COLO668 (cell line): Measurements from ENCODE around the gene F13A1.

Source experiments
- DNase-seq: peaks from one replicate; lab custom pipeline; 2025; ENCODE audit not compliant: unreplicated experiment; lab: John Stamatoyannopoulos, UW

Gene F13A1

GRCh38 chr6:6195080-6195479 lies 125.4 kb downstream of the F13A1 start:
- DNase-seq = no peak

GRCh38 chr6:6193221-6193745 lies 127.2 kb downstream of the F13A1 start:
- no peak for DNase-seq

GRCh38 chr6:6191909-6192308 lies 128.6 kb downstream of the F13A1 start:
- DNase-seq = no peak

- DNase-seq = no peak
Observed at GRCh38 chr6:6191476-6191875, 129.0 kb downstream of the F13A1 start.

- no peak for DNase-seq
Observed at GRCh38 chr6:6180684-6181083, 139.8 kb downstream of the F13A1 start.

- no peak for DNase-seq
Observed at GRCh38 chr6:6179858-6180623, 140.4 kb downstream of the F13A1 start.

- no peak for DNase-seq
Observed at GRCh38 chr6:6178795-6179194, 141.7 kb downstream of the F13A1 start.

GRCh38 chr6:6177754-6178153 lies 142.7 kb downstream of the F13A1 start:
- no peak for DNase-seq

- no peak for DNase-seq
Observed at GRCh38 chr6:6176586-6177228, 143.8 kb downstream of the F13A1 start.

GRCh38 chr6:6176127-6176526 lies 144.3 kb downstream of the F13A1 start:
- DNase-seq = no peak

GRCh38 chr6:6169141-6169540 lies 151.3 kb downstream of the F13A1 start:
- no peak for DNase-seq

- DNase-seq = no peak
Observed at GRCh38 chr6:6166064-6166463, 154.4 kb downstream of the F13A1 start.

- DNase-seq = no peak
Observed at GRCh38 chr6:6164367-6164766, 156.1 kb downstream of the F13A1 start.

- DNase-seq = no peak
Observed at GRCh38 chr6:6154335-6154734, 166.1 kb downstream of the F13A1 start.

- no peak for DNase-seq
Observed at GRCh38 chr6:6152060-6152459, 168.4 kb downstream of the F13A1 start.

GRCh38 chr6:6148192-6148815 lies 172.2 kb downstream of the F13A1 start:
- no peak for DNase-seq

GRCh38 chr6:6131492-6132109 lies 188.9 kb downstream of the F13A1 start:
- no peak for DNase-seq

GRCh38 chr6:6125495-6125894 lies 195.0 kb downstream of the F13A1 start:
- DNase-seq = no peak

GRCh38 chr6:6123803-6124202 lies 196.7 kb downstream of the F13A1 start:
- no peak for DNase-seq

GRCh38 chr6:6121943-6122342 lies 198.5 kb downstream of the F13A1 start:
- no peak for DNase-seq

GRCh38 chr6:6105472-6106036 lies 214.9 kb downstream of the F13A1 start:
- no peak for DNase-seq
